K562 (cell line): Measurements from ENCODE around the gene MACROD2. TPM values are rescaled to one million over a fixed set of nuclear protein-coding genes. Genes with fewer than 3 reads are reported as not detected.

Experiments used
- ATAC-seq: fragments of 200-7000 bp; cut with Tn5 transposase; 3 replicates; pipeline ENCODE4 v1.9.1; 2020; ENCODE audit warnings: moderate library complexity
- BruUV-seq: library from RNA; stranded (reverse); fragments of 400-500 nt; replicated peaks from 2 replicates; lab custom pipeline; 2021; lab: Mats Ljungman, UMichigan
- CTCF ChIA-PET: fragments of 300-600 bp; formaldehyde crosslinking; extraction: SDS; loops from one replicate; lab custom pipeline; 2021; ENCODE audit warnings: low intra/inter-chr PET ratio; lab: Yijun Ruan, JAX
- POLR2A ChIA-PET: fragments of 300-600, 350-650 bp; sonication (Branson Sonifier 250); formaldehyde crosslinking; extraction: SDS; loops from one replicate; lab custom pipeline; 2021; ENCODE audit warnings: antibody characterized with exemption, inconsistent platforms; lab: Yijun Ruan, JAX
- DNase-seq, 4 experiments: peaks; one replicate each; pipeline versions ENCODE4 v3.0.0 to v3.0.0-alpha.2; 2011 to 2018; ENCODE audit warnings: low spot score in 3 of 4, mixed read lengths in 3 of 4; ENCODE audit errors: extremely low read depth in 1 of 4
- FAIRE-seq: peaks from 2 replicates; lab custom pipeline; 2011; peaks lifted over from hg19 to GRCh38; lab: Jason Lieb, UNC
- H2AFZ ChIP-seq: 2 replicates; pipeline ENCODE4 v1.6.0; 2011; ENCODE audit warnings: low read depth, low read length, control low read depth, inconsistent platforms
- H3K27ac ChIP-seq: fragments of 200-600 bp; 3 replicates; pipeline ENCODE4 v1.8.0; 2011; ENCODE audit warnings: low read depth, mild to moderate bottlenecking, control low read depth, inconsistent platforms, low read length, moderate library complexity, mixed read lengths; ENCODE audit errors: extremely low read depth
- H3K27me3 ChIP-seq, 2 experiments: fragments of 300-600 bp in 1 of 2; 2 replicates in 1 of 2; 3 replicates in 1 of 2; pipeline versions ENCODE4 v1.6.0 to v1.8.0; 2011; ENCODE audit warnings: inconsistent platforms in 2 of 2, low read length in 2 of 2, mild to moderate bottlenecking in 1 of 2, mixed read lengths in 1 of 2, moderate library complexity in 1 of 2; ENCODE audit not compliant: control insufficient read depth in 2 of 2, insufficient read depth in 2 of 2
- H3K36me3 ChIP-seq: fragments of 300-600 bp; 3 replicates; pipeline ENCODE4 v1.8.0; 2011; ENCODE audit warnings: mild to moderate bottlenecking, low read length, inconsistent platforms; ENCODE audit not compliant: control insufficient read depth, insufficient read depth
- H3K4me1 ChIP-seq, 2 experiments: fragments of 200-600 bp in 1 of 2; replicated peaks in 1 of 2; 2 replicates in 1 of 2; 3 replicates in 1 of 2; pipeline versions ENCODE4 v1.5.1 to v1.8.0; 2011; ENCODE audit warnings: inconsistent platforms in 2 of 2, low read length in 2 of 2, mild to moderate bottlenecking in 1 of 2, mixed read lengths in 1 of 2, moderate library complexity in 1 of 2; ENCODE audit not compliant: control insufficient read depth in 2 of 2, insufficient read depth in 2 of 2
- H3K4me2 ChIP-seq: 2 replicates; pipeline ENCODE4 v1.6.1; 2011; ENCODE audit warnings: low read length, control low read depth, inconsistent platforms, mixed read lengths; ENCODE audit not compliant: insufficient read depth
- H3K4me3 ChIP-seq: fragments of 200-600 bp; sonication (generic), shearing (Covaris generic); 2 replicates; pipeline ENCODE4 v1.5.1; 2016; ENCODE audit warnings: control low read depth, inconsistent platforms
- H3K79me2 ChIP-seq: fragments of 200-600 bp; 3 replicates; pipeline ENCODE4 v1.8.0; 2011; ENCODE audit warnings: low read length, inconsistent platforms; ENCODE audit not compliant: control insufficient read depth, insufficient read depth
- H3K9ac ChIP-seq, 2 experiments: 2 replicates each; pipeline versions ENCODE4 v1.6.0 to v1.6.1; 2011; ENCODE audit warnings: low read depth in 2 of 2, low read length in 2 of 2, control low read depth in 1 of 2, inconsistent platforms in 1 of 2, mild to moderate bottlenecking in 1 of 2, mixed read lengths in 1 of 2; ENCODE audit not compliant: insufficient read depth in 1 of 2
- H3K9me1 ChIP-seq: one replicate; pipeline ENCODE4 v1.6.0; 2011; ENCODE audit warnings: inconsistent platforms, mild to moderate bottlenecking, low read length, moderate library complexity; ENCODE audit not compliant: control insufficient read depth, insufficient read depth
- H3K9me3 ChIP-seq: replicated peaks from 2 replicates; pipeline ENCODE4 v1.5.1; 2011; ENCODE audit warnings: low read depth, low read length, inconsistent platforms; ENCODE audit not compliant: control insufficient read depth, insufficient read depth
- H4K20me1 ChIP-seq: replicated peaks from 2 replicates; pipeline ENCODE4 v1.6.1; 2011; ENCODE audit warnings: low read length, inconsistent platforms, mixed read lengths; ENCODE audit not compliant: control insufficient read depth, insufficient read depth
- MCM5 ChIP-seq: fragments of 450-650 bp; IDR thresholded peaks from 2 replicates; pipeline ENCODE4 v1.6.1; 2016; ENCODE audit warnings: low read depth
- U2AF2 ChIP-seq: fragments of 200-400 bp; formaldehyde crosslinking; optimal IDR thresholded peaks from 2 replicates; pipeline ENCODE3; 2017; ENCODE audit warnings: low read depth, mild to moderate bottlenecking, low read length
- ZNF398 ChIP-seq: fragments of 250-450 bp; sonication (Bioruptor Pico); IDR thresholded peaks from 2 replicates; pipeline ENCODE4 v1.8.0; 2021; ENCODE audit warnings: moderate library complexity, mild to moderate bottlenecking, inconsistent platforms
- ZNF584 ChIP-seq: fragments of 200-800 bp; sonication (Bioruptor generic); IDR thresholded peaks from 2 replicates; pipeline ENCODE4 v1.6.1; 2016; ENCODE audit warnings: low read depth, mild to moderate bottlenecking, missing genetic modification characterization, missing compliant biosample characterization
- WGBS: fragments of 100-300 bp; shearing (Covaris generic); methylation state at CpG from one replicate; pipeline ENCODE4 v1.1.6; 2016; ENCODE audit warnings: low coverage, mixed read lengths; ENCODE audit not compliant: insufficient coverage; ENCODE audit errors: missing lambda C conversion rate; 5-methylcytosine and 5-hydroxymethylcytosine counted together
- in situ Hi-C: fragments of 300-500 bp; cut with MboI; formaldehyde crosslinking; loops from 4 replicates; pipeline ENCODE4 v1.15.0; 2018; ENCODE audit warnings: inconsistent platforms, mixed read lengths
- intact Hi-C: fragments of 100-400 bp; cut with micrococcal nuclease; formaldehyde crosslinking; loops from 2 replicates; pipeline ENCODE4 v1.14.2; 2022
- polyA plus RNA-seq, 8 experiments: library from polyadenylated mRNA; depleted of rRNA in 4 of 8; stranded (reverse) in 5 of 8; unstranded in 3 of 8; fragments of >200 nt; fragmentation: Nextera tagmentation in 2 of 8; fragmentation: Illumina TruSeq in 1 of 8; extraction: Ambion mirVana in 2 of 8; extraction: Trizol in 1 of 8; gene quantifications; 2 replicates each; pipeline versions ENCODE4 v1.2.1 to v1.2.3, GENCODE V29; 2011 to 2014; ENCODE audit warnings: inconsistent platforms in 1 of 8, missing spikeins in 1 of 8
- total RNA-seq, 7 experiments: library from RNA; depleted of rRNA in 6 of 7; stranded (reverse); fragments of >200 nt in 6 of 7; fragmentation: Illumina TruSeq in 2 of 7; extraction: Trizol in 2 of 7; gene quantifications; 2 replicates each; pipeline versions ENCODE4 v1.2.1 to v1.2.3, GENCODE V29; 2011 to 2021; ENCODE audit warnings: low replicate concordance in 1 of 7
- TF ChIP-seq, protein P1 (sequence below), 2 experiments: fragments of 450-650 bp in 1 of 2; sonication (generic) in 1 of 2; formaldehyde crosslinking in 1 of 2; IDR thresholded peaks in 1 of 2; conservative IDR thresholded peaks in 1 of 2; 2 replicates each; pipeline versions ENCODE4 v1.6.1 to v1.8.1; 2016 to 2023; ENCODE audit warnings: mild to moderate bottlenecking in 2 of 2, moderate library complexity in 2 of 2, inconsistent platforms in 1 of 2, missing genetic modification reagents in 1 of 2

The MACROD2 gene
- total and polyA plus RNA-seq, 9 of the 15 experiments (the other 6 are each of a cell fraction or from before 2014, with no cell fraction given): not detected

DNA sequence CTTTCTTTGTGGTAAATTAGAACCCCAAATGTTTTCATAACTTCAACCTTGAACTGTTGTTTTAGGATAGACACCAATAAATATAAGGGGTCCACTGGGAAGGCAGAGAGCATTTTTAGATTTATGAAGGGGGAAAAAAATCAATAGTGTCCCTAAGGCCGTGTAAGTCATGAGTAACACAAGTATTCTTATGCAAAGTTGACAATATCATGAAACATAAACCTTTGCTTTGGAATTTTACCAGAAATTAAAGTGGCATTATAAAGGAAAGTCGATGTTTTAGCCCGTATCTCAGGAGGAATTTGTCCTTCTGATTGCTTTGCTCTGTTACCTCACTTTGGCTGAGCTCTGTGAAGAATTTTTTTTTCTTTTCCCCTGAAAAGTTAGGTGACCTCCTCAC lies 737.0 kb downstream of the MACROD2 start:
- in situ Hi-C loops (no loop called here), intact Hi-C loops (no loop called here)
- Histone ChIP-seq H4K20me1 (no peaks in the 10 kb centered on the region), H2AFZ (no peak overlapping the region), H3K4me1 (no peaks in the 10 kb centered on the region), H3K4me2 (no peak overlapping the region), H3K9ac (no peak overlapping the region)
- WGBS: 3% methylated on average over 3 of the region's 3 CpGs
- ChIA-PET POLR2A (no interaction called here), CTCF (no interaction called here)
- DNase-seq: no peak
- no peak for TF ChIP-seq ZNF584 (CRISPR knock-in tag)
- TF ChIP-seq, protein P1, sequence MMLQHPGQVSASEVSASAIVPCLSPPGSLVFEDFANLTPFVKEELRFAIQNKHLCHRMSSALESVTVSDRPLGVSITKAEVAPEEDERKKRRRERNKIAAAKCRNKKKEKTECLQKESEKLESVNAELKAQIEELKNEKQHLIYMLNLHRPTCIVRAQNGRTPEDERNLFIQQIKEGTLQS (IDR thresholded peaks at IDR 0.05): no peak
- TF ChIP-seq, protein P1 (CRISPR knock-in tag; conservative IDR thresholded peaks at IDR 0.05): no peak
- no peak for TF ChIP-seq U2AF2
- TF ChIP-seq ZNF398 (CRISPR knock-in tag): no peak
- TF ChIP-seq MCM5: no peak
- TF ChIP-seq, all 486 proteins: peak for 0
- no peak overlapping the region for H3K27ac ChIP-seq
- FAIRE-seq (no peak), ATAC-seq (no peak)
- H3K27me3 ChIP-seq: no peaks in the 10 kb centered on the region
- H3K9me3 ChIP-seq: no peaks in the 10 kb centered on the region
- no peak overlapping the region for H3K4me3 ChIP-seq
- H3K79me2 ChIP-seq: no peaks in the 10 kb centered on the region
- no TSS peak for BruUV-seq
- no peaks in the 10 kb centered on the region for H3K36me3 ChIP-seq
- no peaks in the 10 kb centered on the region for H3K9me1 ChIP-seq
